Upper lobe of right lung (tissue), 1 donor: ENCODE results near the gene P2RX3. TPM values are rescaled to one million over a fixed set of nuclear protein-coding genes. Genes with fewer than 3 reads are reported as not detected.

ENCODE experiments used
- ATAC-seq: fragments of 200-7000 bp; cut with Tn5 transposase; one replicate; pipeline ENCODE4 v1.9.1; 2020; ENCODE audit warnings: mild to moderate bottlenecking, moderate library complexity
- DNase-seq: peaks from one replicate; pipeline ENCODE4 v3.0.0-alpha.2; 2020
- H3K27ac ChIP-seq: fragments of 200-600 bp; one replicate; pipeline ENCODE4 v1.8.0; 2022
- H3K27me3 ChIP-seq: fragments of 200-600 bp; one replicate; pipeline ENCODE4 v1.8.0; 2022; ENCODE audit warnings: mild to moderate bottlenecking
- H3K36me3 ChIP-seq: fragments of 200-600 bp; one replicate; pipeline ENCODE4 v1.8.0; 2022
- H3K4me1 ChIP-seq: fragments of 200-600 bp; one replicate; pipeline ENCODE4 v1.8.0; 2022
- H3K4me3 ChIP-seq: fragments of 200-600 bp; one replicate; pipeline ENCODE4 v1.8.0; 2022; ENCODE audit warnings: mild to moderate bottlenecking
- H3K9me3 ChIP-seq: fragments of 200-600 bp; one replicate; pipeline ENCODE4 v1.8.0; 2022
- intact Hi-C: fragments of 100-400 bp; cut with DNase I; formaldehyde crosslinking; loops from one replicate; pipeline ENCODE4 v1.11.0; 2022
- total RNA-seq: library from RNA; stranded (reverse); fragmentation: NEBNext Ultra II Directional; extraction: Animal tissue kit (Norgen Biotek cat#: 25700); gene quantifications from one replicate; pipeline ENCODE4 v1.2.1, GENCODE V29; 2021
- TF ChIP-seq, protein P1 (sequence below): fragments of 200-600 bp; IDR thresholded peaks from one replicate; pipeline ENCODE4 v1.8.0; 2022; ENCODE audit warnings: antibody characterized with exemption
- donor health status: DM: no; HTN: yes; CAD: no; lungs with severe emphysema.

P2RX3 gene
- total RNA-seq, 1 donor from 2014 or later, result not detected

DNA sequence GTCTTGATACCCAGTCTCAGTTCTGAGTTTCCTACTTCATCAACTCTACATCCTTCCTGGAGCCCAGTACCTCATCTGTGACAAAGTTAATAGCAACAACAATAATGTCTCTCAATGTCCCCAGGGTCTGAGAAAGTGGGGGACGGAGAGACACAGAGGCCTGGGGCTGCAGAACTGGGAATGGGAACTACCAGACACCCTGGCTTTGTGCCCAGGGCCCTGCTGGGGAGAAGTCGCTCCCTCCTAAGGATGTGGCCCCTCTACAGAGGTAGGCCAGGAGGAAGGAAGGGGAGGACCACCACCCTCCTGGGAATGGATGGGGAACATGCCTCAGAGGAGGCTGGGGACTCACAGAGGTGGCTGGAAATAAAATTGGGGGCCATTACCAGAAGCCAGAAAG lies 37.3 kb downstream of the P2RX3 start:
- no peak overlapping the region for H3K27ac ChIP-seq
- intact Hi-C loops, result no loop called here
- ATAC-seq (no peak), DNase-seq (no peak)
- no peaks in the 10 kb centered on the region for H3K27me3 ChIP-seq
- H3K9me3 ChIP-seq, result no peaks in the 10 kb centered on the region
- no peaks in the 10 kb centered on the region for H3K4me1 ChIP-seq
- no peaks in the 10 kb centered on the region for H3K36me3 ChIP-seq
- H3K4me3 ChIP-seq, result no peak overlapping the region
- TF ChIP-seq, protein P1, sequence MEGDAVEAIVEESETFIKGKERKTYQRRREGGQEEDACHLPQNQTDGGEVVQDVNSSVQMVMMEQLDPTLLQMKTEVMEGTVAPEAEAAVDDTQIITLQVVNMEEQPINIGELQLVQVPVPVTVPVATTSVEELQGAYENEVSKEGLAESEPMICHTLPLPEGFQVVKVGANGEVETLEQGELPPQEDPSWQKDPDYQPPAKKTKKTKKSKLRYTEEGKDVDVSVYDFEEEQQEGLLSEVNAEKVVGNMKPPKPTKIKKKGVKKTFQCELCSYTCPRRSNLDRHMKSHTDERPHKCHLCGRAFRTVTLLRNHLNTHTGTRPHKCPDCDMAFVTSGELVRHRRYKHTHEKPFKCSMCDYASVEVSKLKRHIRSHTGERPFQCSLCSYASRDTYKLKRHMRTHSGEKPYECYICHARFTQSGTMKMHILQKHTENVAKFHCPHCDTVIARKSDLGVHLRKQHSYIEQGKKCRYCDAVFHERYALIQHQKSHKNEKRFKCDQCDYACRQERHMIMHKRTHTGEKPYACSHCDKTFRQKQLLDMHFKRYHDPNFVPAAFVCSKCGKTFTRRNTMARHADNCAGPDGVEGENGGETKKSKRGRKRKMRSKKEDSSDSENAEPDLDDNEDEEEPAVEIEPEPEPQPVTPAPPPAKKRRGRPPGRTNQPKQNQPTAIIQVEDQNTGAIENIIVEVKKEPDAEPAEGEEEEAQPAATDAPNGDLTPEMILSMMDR, result no peak

DNA sequence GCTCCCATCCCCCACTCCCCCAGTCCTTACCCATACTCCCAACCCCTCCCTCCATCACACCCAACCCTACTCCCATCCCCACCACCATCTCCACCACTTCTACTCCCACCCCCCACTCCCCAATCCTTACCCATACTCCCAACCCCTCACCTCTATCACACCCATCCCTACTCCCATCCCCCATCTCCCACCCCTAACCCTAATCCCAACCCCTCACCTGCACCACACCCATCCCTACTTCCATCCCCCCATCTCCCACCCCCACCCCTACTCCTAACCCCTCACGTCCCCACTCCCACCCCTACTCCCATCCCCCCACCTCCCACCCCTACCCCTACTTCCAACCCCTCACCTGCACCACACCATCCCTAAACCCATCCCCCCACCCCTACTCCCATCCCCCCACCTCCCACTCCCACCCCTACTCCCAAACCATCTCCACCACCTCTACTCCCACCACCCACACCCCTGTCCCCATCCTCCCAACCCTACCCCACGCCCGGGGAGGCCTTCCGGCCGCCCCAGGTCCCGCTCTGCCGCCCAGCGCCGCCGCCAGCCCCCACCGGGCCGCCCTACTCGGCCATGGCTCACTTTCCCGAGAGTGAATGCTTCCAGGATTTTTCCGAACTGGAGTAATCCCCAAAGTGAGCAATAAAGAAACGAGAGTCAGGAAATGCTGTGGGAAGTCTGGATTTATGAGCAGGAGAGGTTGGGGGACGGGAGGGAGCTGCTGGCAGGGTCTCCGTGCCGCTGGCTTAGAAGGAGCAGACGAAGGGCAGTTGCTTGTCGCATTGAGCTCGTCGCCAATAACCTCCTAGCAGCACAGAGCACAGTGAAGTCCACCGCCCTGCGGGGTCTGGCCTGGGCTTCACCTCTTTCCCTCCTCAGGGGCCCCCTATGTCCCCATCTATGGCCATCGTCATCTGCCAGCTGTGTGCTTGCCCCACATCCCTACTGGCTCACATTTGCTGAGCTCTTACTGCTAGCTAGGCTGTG lies 38.2 kb downstream of the P2RX3 start:
- Histone ChIP-seq H3K27me3 (no peaks in the 10 kb centered on the region), H3K27ac (no peak overlapping the region), H3K4me1 (no peaks in the 10 kb centered on the region), H3K9me3 (no peaks in the 10 kb centered on the region), H3K4me3 (no peak overlapping the region), H3K36me3 (no peaks in the 10 kb centered on the region)
- TF ChIP-seq, protein P1, result no peak
- DNase-seq (no peak), ATAC-seq (no peak)
- intact Hi-C loops, result no loop called here

DNA sequence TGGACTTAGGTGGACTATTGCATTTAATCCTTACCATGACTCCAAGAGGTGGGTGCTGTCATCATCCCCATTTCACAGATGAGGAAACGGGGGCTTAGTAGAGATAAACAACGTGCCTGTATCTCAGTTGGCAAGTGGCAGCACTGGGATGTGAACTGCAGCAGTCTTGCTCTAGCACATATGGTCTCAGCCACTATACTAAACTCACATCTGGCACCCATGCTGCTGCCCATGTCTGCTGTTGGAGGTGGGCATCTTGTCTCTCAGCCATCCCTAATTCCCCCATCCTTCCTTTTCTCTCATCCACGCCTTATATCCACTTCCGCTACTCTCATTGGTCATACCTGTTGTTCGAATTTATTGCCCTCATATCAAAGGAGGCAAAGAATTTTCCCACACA lies 39.0 kb downstream of the P2RX3 start:
- DNase-seq (no peak), ATAC-seq (no peak)
- Histone ChIP-seq H3K9me3 (no peaks in the 10 kb centered on the region), H3K36me3 (no peaks in the 10 kb centered on the region), H3K4me3 (no peak overlapping the region), H3K4me1 (no peaks in the 10 kb centered on the region), H3K27me3 (no peaks in the 10 kb centered on the region), H3K27ac (no peak overlapping the region)
- intact Hi-C loops, result no loop called here
- TF ChIP-seq, protein P1, result no peak

DNA sequence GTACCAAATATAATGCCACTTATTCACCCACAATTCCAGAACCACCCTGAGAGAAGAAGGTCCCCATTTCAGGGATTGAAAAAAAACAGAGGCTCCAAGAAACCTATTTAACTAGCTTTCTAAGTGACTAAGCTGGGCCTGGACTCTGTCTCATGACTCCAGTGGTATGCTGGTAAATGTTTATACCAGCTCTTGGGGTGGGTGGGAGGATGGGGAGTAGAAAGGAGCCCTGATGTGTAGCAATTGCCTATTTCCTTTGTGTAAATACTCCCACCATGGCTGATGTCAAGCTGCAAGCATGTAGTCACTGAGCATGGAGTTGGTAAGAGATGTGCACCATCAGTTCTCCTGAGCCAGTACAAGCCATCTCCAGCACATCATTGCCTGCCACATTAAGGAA lies 40.0 kb downstream of the P2RX3 start:
- intact Hi-C loops, result no loop called here
- DNase-seq, result no peak

DNA sequence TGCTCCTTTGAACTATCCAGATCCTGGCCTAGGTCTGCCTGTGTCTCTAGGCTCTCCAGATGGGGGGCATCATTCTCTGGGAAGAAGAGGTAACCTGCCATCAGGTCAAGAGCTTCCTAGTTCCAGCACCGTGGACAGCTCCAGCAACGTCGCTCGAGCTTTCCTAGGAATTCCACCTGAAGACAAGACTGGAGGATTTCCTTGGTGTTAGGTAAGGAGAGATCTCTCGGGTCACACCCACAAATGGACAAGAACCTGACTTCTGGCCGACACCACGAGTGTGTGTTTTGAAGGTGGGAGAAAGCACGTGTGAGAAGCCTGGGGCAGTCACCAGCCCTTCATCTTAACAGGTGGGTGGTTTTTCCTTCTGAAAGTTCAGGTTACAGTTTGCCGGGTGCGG lies 41.6 kb downstream of the P2RX3 start:
- no peak for DNase-seq
- intact Hi-C loops, result no loop called here
- TF ChIP-seq, protein P1, result no peak
- Histone ChIP-seq H3K9me3 (no peaks in the 10 kb centered on the region), H3K4me3 (no peak overlapping the region), H3K27me3 (no peaks in the 10 kb centered on the region), H3K36me3 (no peaks in the 10 kb centered on the region), H3K4me1 (no peaks in the 10 kb centered on the region), H3K27ac (no peak overlapping the region)
- peak; percentile 15 for ATAC-seq

More for the DNA sequence above, 40.0 kb downstream of the P2RX3 start:
- Histone ChIP-seq H3K27ac (no peak overlapping the region), H3K36me3 (no peaks in the 10 kb centered on the region), H3K27me3 (no peaks in the 10 kb centered on the region), H3K4me3 (no peak overlapping the region), H3K9me3 (no peaks in the 10 kb centered on the region), H3K4me1 (no peaks in the 10 kb centered on the region)
- ATAC-seq, result no peak
- TF ChIP-seq, protein P1, result no peak
